HepG2 (cell line): Measurements from ENCODE around the gene ZNF653. TPM values are rescaled to one million over a fixed set of nuclear protein-coding genes. Genes with fewer than 3 reads are reported as not detected.

Source experiments
- ATAD3A ChIP-seq: sonication (generic); formaldehyde crosslinking; IDR thresholded peaks from 2 replicates; pipeline ENCODE4 v1.4.0; 2020; ENCODE audit warnings: missing genetic modification reagents
- ETV5 ChIP-seq: IDR thresholded peaks from 2 replicates; pipeline ENCODE4 v1.6.1; 2018; ENCODE audit warnings: missing biosample characterization, missing genetic modification reagents, inconsistent platforms, borderline replicate concordance
- FUBP1 ChIP-seq: sonication (generic); formaldehyde crosslinking; IDR thresholded peaks from 2 replicates; pipeline ENCODE4 v1.5.1; 2020; ENCODE audit warnings: missing genetic modification reagents, mild to moderate bottlenecking, borderline replicate concordance
- GATAD1 ChIP-seq: IDR thresholded peaks from 2 replicates; pipeline ENCODE4 v1.6.1; 2016; ENCODE audit warnings: missing genetic modification reagents, missing compliant biosample characterization
- JUN ChIP-seq: sonication (generic); formaldehyde crosslinking; IDR thresholded peaks from 2 replicates; pipeline ENCODE4 v1.4.0; 2020; ENCODE audit warnings: mild to moderate bottlenecking, missing genetic modification reagents
- KLF9 ChIP-seq: IDR thresholded peaks from 2 replicates; pipeline ENCODE4 v1.6.1; 2016; ENCODE audit warnings: low read depth
- MAFK ChIP-seq, 2 experiments: IDR thresholded peaks in 1 of 2; conservative IDR thresholded peaks in 1 of 2; 2 replicates each; pipeline ENCODE4 v1.6.1; 2011; ENCODE audit warnings: improper control_type of control experiment in 2 of 2, low read length in 2 of 2
- MED8 ChIP-seq: sonication (generic); formaldehyde crosslinking; IDR thresholded peaks from 2 replicates; pipeline ENCODE4 v1.8.1; 2023; ENCODE audit warnings: mild to moderate bottlenecking, missing genetic modification reagents; ENCODE audit not compliant: insufficient replicate concordance
- MIER3 ChIP-seq: IDR thresholded peaks from 2 replicates; pipeline ENCODE4 v1.6.1; 2016; ENCODE audit warnings: missing compliant biosample characterization, borderline replicate concordance
- MXD4 ChIP-seq: IDR thresholded peaks from 2 replicates; pipeline ENCODE4 v1.6.1; 2016; ENCODE audit warnings: mild to moderate bottlenecking, missing biosample characterization, missing genetic modification reagents
- MZF1 ChIP-seq: sonication (generic); formaldehyde crosslinking; IDR thresholded peaks from 2 replicates; pipeline ENCODE4 v1.8.1; 2023; ENCODE audit warnings: mild to moderate bottlenecking, missing genetic modification reagents, borderline replicate concordance
- NFE2L2 ChIP-seq: fragments of 150-350 bp; IDR thresholded peaks from 2 replicates; pipeline ENCODE4 v1.6.1; 2014; ENCODE audit warnings: low read length
- POLR2A ChIP-seq, 2 experiments: IDR thresholded peaks; 2 replicates each; pipeline ENCODE4 v1.6.1; 2011; ENCODE audit warnings: low read depth in 2 of 2, low read length in 2 of 2, mild to moderate bottlenecking in 1 of 2, moderate library complexity in 1 of 2; ENCODE audit not compliant: insufficient read depth in 1 of 2
- RBM39 ChIP-seq: fragments of 200-400 bp; formaldehyde crosslinking; IDR thresholded peaks from one replicate; pipeline ENCODE4 v1.6.1; 2018; ENCODE audit warnings: antibody characterized with exemption, mild to moderate bottlenecking, low read depth, low read length; ENCODE audit not compliant: poor library complexity, severe bottlenecking
- SIN3A ChIP-seq: IDR thresholded peaks from 2 replicates; pipeline ENCODE4 v1.6.1; 2011; ENCODE audit warnings: low read depth, mild to moderate bottlenecking, control low read depth, low read length, borderline replicate concordance
- SOX6 ChIP-seq, 2 experiments: fragments of 450-650 bp in 1 of 2; sonication (generic) in 1 of 2; formaldehyde crosslinking in 1 of 2; IDR thresholded peaks; 2 replicates each; pipeline versions ENCODE4 v1.4.0 to v1.6.1; 2017 to 2020; ENCODE audit warnings: antibody characterized with exemption in 1 of 2, mild to moderate bottlenecking in 1 of 2, missing genetic modification reagents in 1 of 2
- TBX2 ChIP-seq: sonication (generic); formaldehyde crosslinking; IDR thresholded peaks from 2 replicates; pipeline ENCODE4 v1.5.0; 2020; ENCODE audit warnings: missing genetic modification reagents, mild to moderate bottlenecking, borderline replicate concordance
- TFDP1 ChIP-seq: IDR thresholded peaks from 2 replicates; pipeline ENCODE4 v1.6.1; 2016; ENCODE audit warnings: missing compliant biosample characterization, missing genetic modification reagents, borderline replicate concordance
- XRCC5 ChIP-seq: fragments of 200-400 bp; formaldehyde crosslinking; optimal IDR thresholded peaks from 2 replicates; pipeline ENCODE3; 2017; ENCODE audit warnings: mild to moderate bottlenecking, low read length
- ZNF260 ChIP-seq: sonication (generic); formaldehyde crosslinking; IDR thresholded peaks from 2 replicates; pipeline ENCODE4 v1.4.0; 2020; ENCODE audit warnings: missing genetic modification reagents, low read depth, mild to moderate bottlenecking, borderline replicate concordance
- ZNF558 ChIP-seq: sonication (generic); formaldehyde crosslinking; IDR thresholded peaks from 2 replicates; pipeline ENCODE4 v1.9.0; 2022; ENCODE audit warnings: mild to moderate bottlenecking, missing genetic modification reagents, borderline replicate concordance
- ZNF772 ChIP-seq: sonication (generic); formaldehyde crosslinking; IDR thresholded peaks from 2 replicates; pipeline ENCODE4 v1.5.0; 2020; ENCODE audit warnings: mild to moderate bottlenecking, missing genetic modification reagents
- ZSCAN25 ChIP-seq: sonication (generic); formaldehyde crosslinking; IDR thresholded peaks from 2 replicates; pipeline ENCODE4 v1.8.0; 2022; ENCODE audit warnings: mild to moderate bottlenecking, missing genetic modification reagents
- polyA plus RNA-seq, 8 experiments: library from polyadenylated mRNA; depleted of rRNA in 3 of 8; stranded (reverse) in 7 of 8; unstranded in 1 of 8; fragments of >200 nt; fragmentation: Illumina TruSeq in 4 of 8; extraction: Trizol in 4 of 8; gene quantifications; 2 replicates each; pipeline versions ENCODE4 v1.2.1 to v1.2.3, GENCODE V29; 2011 to 2016; ENCODE audit warnings: low read depth in 4 of 8, missing spikeins in 1 of 8, mixed read lengths in 1 of 8; ENCODE audit not compliant: insufficient read depth in 1 of 8
- total RNA-seq, 5 experiments: library from RNA; depleted of rRNA; stranded (reverse); fragments of >200 nt; fragmentation: Illumina TruSeq; extraction: Trizol; gene quantifications; 2 replicates each; pipeline ENCODE4 v1.2.3, GENCODE V29; 2016; ENCODE audit warnings: low read depth in 1 of 5
- TF ChIP-seq, protein P1 (sequence below): IDR thresholded peaks from 2 replicates; pipeline ENCODE4 v1.6.1; 2016
- TF ChIP-seq, protein P2 (sequence below): IDR thresholded peaks from 2 replicates; pipeline ENCODE4 v1.6.1; 2016; ENCODE audit warnings: mild to moderate bottlenecking, missing biosample characterization, missing genetic modification reagents

ZNF653 gene
- total and polyA plus RNA-seq, 2 of the 13 experiments (the other 11 are each of a cell fraction or from before 2014, with no cell fraction given): 4.7 to 7.1 TPM

GRCh38 chr19:11435057-11435832 is 70.4 kb downstream of the ZNF653 start, which contains the start of the genes ODAD3 and PRKCSH (continued):
- TF ChIP-seq, protein P1, sequence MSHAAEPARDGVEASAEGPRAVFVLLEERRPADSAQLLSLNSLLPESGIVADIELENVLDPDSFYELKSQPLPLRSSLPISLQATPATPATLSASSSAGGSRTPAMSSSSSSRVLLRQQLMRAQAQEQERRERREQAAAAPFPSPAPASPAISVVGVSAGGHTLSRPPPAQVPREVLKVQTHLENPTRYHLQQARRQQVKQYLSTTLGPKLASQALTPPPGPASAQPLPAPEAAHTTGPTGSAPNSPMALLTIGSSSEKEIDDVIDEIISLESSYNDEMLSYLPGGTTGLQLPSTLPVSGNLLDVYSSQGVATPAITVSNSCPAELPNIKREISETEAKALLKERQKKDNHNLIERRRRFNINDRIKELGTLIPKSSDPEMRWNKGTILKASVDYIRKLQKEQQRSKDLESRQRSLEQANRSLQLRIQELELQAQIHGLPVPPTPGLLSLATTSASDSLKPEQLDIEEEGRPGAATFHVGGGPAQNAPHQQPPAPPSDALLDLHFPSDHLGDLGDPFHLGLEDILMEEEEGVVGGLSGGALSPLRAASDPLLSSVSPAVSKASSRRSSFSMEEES: peak; percentile 56
- no peak for TF ChIP-seq NFE2L2
- peak; percentile 83 for TF ChIP-seq ETV5 (CRISPR knock-in tag)
- no peak for TF ChIP-seq KLF9 (CRISPR knock-in tag)
- TF ChIP-seq MED8 (CRISPR knock-in tag): peak; percentile 52
- TF ChIP-seq, protein P2, sequence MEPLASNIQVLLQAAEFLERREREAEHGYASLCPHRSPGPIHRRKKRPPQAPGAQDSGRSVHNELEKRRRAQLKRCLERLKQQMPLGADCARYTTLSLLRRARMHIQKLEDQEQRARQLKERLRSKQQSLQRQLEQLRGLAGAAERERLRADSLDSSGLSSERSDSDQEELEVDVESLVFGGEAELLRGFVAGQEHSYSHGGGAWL (CRISPR knock-in tag): peak; percentile 23; the same call in 1 of the 2 replicates
- no peak for TF ChIP-seq ATAD3A (CRISPR knock-in tag)
- TF ChIP-seq XRCC5: peak; percentile 45
- TF ChIP-seq TBX2: peak; percentile 84
- no peak for TF ChIP-seq SOX6 (IDR thresholded peaks at IDR 0.05)
- peak; percentile 65 for TF ChIP-seq SOX6 (CRISPR knock-in tag; IDR thresholded peaks at IDR 0.05)
- TF ChIP-seq ZNF772 (CRISPR knock-in tag): peak; percentile 81
- 0 out of 2 replicates have a peak, but pooled peaks have one; percentile 39 for TF ChIP-seq MXD4
- TF ChIP-seq ZSCAN25 (CRISPR knock-in tag): 0 out of 2 replicates have a peak, but pooled peaks have one; percentile 49
- no peak for TF ChIP-seq MAFK (conservative IDR thresholded peaks at IDR 0.05 in 1 of 2, IDR thresholded peaks at IDR 0.05 in 1 of 2; ENCODE audit: low read length in 2 of 2)
- TF ChIP-seq POLR2A (IDR thresholded peaks at IDR 0.05; ENCODE audit: insufficient read depth in 1 of 2, low read depth in 2 of 2, low read length in 2 of 2): peak; percentile 86 to 88
- no peak for TF ChIP-seq ZNF558
- TF ChIP-seq TFDP1 (CRISPR knock-in tag): peak; percentile 74; the same call in 1 of the 2 replicates
- peak; percentile 94; the same call in 1 of the 2 replicates for TF ChIP-seq SIN3A
- TF ChIP-seq ZNF260 (CRISPR knock-in tag): no peak
- peak; percentile 57 for TF ChIP-seq RBM39
- TF ChIP-seq MIER3 (CRISPR knock-in tag): peak; percentile 81; the same call in 1 of the 2 replicates
- TF ChIP-seq MZF1 (CRISPR knock-in tag): 0 out of 2 replicates have a peak, but pooled peaks have one; percentile 16
- TF ChIP-seq JUN: no peak
- peak; percentile 87 for TF ChIP-seq GATAD1
- TF ChIP-seq FUBP1: no peak
